IPS DF 6.9 (cell line): ENCODE results near the gene AMD1.

ENCODE experiments used
- DNase-seq: peaks from one replicate; pipeline ENCODE4 v3.0.0-alpha.2; 2013; ENCODE audit warnings: low read depth, low spot score
- H3K27ac ChIP-seq: one replicate; pipeline ENCODE4 v1.5.1; 2013; ENCODE audit warnings: low read length, control low read depth
- H3K27me3 ChIP-seq: 2 replicates; pipeline ENCODE4 v1.6.1; 2013; ENCODE audit warnings: mild to moderate bottlenecking, low read length; ENCODE audit not compliant: control insufficient read depth, insufficient read depth
- H3K36me3 ChIP-seq: 2 replicates; pipeline ENCODE4 v1.6.1; 2013; ENCODE audit warnings: low read length; ENCODE audit not compliant: control insufficient read depth, insufficient read depth
- H3K4me1 ChIP-seq: 2 replicates; pipeline ENCODE4 v1.6.1; 2013; ENCODE audit warnings: low read length; ENCODE audit not compliant: control insufficient read depth, insufficient read depth
- H3K4me3 ChIP-seq: 2 replicates; pipeline ENCODE4 v1.5.1; 2013; ENCODE audit warnings: mild to moderate bottlenecking, low read length
- H3K9me3 ChIP-seq: 2 replicates; pipeline ENCODE4 v1.6.1; 2013; ENCODE audit warnings: low read length, inconsistent platforms; ENCODE audit not compliant: control insufficient read depth, insufficient read depth
- WGBS: extraction: QIAGEN DNeasy Blood & Tissue Kit; methylation state at CpG from one replicate; pipeline ENCODE4 v1.1.7; 2013; ENCODE audit warnings: mixed read lengths, missing lambda C conversion rate; ENCODE audit not compliant: insufficient read length, insufficient coverage; 5-methylcytosine and 5-hydroxymethylcytosine counted together

Gene AMD1

DNA sequence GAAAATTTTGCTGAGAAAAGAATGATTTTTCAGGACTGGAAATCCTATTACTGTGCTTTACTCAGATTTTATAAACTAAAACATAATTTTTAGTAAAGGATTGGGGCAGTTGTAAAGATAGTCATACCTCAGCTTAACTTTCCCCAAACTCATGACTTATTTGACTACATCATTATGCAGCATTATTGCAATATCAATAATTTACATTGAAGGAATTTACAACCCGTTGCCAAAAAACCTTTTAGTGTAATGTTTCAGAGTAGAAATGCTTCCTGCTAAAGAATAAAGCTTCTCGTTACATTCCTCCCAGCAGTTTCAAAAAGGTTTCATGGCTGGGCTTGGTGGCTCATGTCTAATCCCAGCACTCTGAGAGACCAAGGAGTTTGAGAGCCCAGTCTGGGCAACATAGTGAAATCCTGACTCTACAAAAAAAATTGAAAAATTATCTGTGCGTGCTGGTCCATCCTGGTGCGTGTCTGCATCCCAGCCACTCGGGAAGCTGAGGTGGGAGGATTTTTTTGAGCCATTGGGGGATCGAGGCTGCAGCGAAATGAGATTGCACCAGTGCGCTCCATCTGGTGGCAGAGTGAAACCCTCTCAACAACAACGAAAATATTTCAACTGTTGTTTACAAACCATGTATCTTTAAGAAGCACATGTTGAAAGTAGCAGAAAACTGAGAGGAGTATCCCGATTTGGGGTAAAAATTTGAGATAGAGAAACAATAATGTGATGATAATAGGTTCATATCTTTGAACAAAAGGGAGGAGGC, 4.4 kb downstream of the AMD1 start:
- no peak for DNase-seq
- no peak overlapping the region for H3K4me3 ChIP-seq
- no peak overlapping the region for H3K27ac ChIP-seq
- H3K4me1 ChIP-seq: no peaks in the 10 kb centered on the region
- H3K36me3 ChIP-seq: no peaks in the 10 kb centered on the region
- WGBS: no CpG with 5 or more reads among the region's 10 CpGs
- H3K27me3 ChIP-seq: no peaks in the 10 kb centered on the region
- no peaks in the 10 kb centered on the region for H3K9me3 ChIP-seq

DNA sequence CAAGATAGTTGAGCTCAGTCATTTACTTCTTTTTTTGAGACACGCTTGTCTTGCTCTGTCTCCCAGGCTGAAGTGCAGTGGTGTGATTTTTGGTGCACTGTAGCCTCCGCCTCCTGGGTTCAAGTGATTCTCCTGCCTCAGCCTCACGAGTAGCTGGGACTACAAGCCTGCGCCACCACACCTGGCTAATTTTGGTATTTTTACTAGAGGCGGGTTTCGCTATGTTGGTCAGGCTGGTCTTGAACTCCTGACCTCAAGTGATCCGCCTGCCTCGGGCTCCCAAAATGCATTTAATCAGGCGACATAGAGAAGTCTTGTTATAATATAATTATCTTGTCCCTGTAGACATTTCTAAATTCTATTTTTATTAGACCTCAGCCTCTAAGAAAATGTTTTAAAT, 6.1 kb downstream of the AMD1 start:
- H3K4me3 ChIP-seq: no peak overlapping the region
- WGBS: no CpG with 5 or more reads among the region's 9 CpGs
- H3K27ac ChIP-seq: no peak overlapping the region

DNA sequence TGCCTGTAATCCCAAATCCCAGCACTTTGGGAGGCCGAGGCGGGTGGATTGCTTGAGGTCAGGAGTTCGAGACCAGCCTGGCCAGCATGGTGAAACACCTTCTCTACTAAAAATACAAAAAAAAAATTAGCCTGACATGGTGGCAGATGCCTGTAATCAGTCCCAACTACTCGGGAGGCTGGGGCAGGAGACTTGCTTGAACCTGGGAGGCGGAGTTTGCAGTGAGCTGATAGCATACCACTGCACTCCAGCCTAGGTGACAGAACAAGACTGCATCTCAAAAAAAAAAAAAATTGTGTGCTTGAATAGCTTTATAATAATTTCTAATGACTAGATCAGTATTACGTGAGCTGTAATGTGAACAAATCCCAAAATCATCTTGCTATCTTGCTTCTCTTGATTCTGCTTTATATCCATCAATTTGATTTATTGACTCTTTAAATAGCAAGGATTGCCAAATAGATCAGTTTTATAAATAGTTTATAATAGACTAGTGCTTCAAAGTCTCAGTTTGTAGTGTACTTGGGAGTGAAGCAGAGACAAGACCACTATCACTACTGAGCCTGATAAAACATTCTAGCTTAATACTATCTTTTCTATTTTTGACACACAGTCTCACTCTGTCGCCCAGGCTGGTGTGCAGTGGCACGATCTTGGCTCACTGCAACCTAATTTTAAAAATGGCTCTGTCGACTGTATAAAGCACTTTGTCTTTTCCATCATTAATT, 7.1 kb downstream of the AMD1 start:
- H3K4me3 ChIP-seq: no peak overlapping the region
- no peaks in the 10 kb centered on the region for H3K9me3 ChIP-seq
- H3K4me1 ChIP-seq: no peaks in the 10 kb centered on the region
- H3K36me3 ChIP-seq: no peaks in the 10 kb centered on the region
- no peak overlapping the region for H3K27ac ChIP-seq
- no peak for DNase-seq
- no CpG with 5 or more reads among the region's 9 CpGs for WGBS
- no peaks in the 10 kb centered on the region for H3K27me3 ChIP-seq

More for the DNA sequence above, 6.1 kb downstream of the AMD1 start:
- Histone ChIP-seq H3K36me3 (no peaks in the 10 kb centered on the region), H3K4me1 (no peaks in the 10 kb centered on the region), H3K27me3 (no peaks in the 10 kb centered on the region), H3K9me3 (no peaks in the 10 kb centered on the region)
- no peak for DNase-seq

DNA sequence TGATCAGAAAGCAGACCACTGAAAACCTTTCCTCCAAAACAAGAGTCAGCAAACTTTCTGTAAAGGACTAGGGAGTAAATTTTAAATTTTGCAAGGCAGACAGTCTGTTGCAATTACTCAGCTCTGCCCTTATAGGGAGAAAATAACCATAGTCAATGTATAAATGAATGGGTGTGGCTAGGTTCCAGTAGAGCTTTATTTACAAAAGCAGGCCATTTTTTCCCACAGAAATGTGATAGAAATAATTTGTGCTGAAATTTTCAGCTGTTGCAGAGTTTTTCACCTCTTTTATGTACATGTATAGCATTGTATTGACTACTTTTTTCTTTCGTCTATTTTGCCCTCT, 7.7 kb downstream of the AMD1 start:
- no peaks in the 10 kb centered on the region for H3K4me1 ChIP-seq

DNA sequence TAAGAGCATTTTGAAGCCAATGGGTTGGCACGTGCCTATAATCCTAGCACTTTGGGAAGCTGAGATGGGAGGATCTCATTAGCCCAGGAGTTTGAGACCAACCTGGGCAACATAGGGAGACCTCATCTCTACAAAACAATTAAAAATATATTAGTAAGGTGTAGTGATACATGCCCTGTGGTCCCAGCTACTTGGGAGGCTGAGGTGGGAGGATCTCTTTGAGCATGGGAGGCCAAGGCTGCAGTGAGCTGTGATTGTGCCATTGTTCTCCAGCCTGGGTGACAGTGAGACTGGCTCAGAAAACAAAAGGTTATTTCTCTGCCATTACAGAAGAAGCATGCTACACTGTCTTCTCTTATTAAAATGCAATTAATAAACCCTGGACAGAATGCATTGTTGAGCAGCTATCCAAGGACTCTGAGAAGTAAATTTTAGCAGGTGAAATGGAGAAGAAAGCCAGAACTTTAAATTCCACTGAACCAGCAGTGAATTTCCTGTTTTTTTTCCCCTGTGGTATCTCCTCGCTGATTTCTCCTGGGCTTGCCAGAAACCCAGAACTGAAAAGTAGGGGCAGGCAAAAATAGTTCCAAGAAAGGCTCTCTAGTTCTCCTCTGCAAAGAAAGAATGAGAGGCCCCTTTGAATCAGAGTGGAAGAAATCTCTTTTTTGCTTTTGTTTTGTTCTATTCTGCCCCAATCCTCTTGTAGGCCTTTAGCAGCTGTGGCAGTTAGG, 8.4 kb downstream of the AMD1 start:
- no peaks in the 10 kb centered on the region for H3K27me3 ChIP-seq
- no CpG with 5 or more reads among the region's 2 CpGs for WGBS
- H3K4me3 ChIP-seq: no peak overlapping the region
- H3K9me3 ChIP-seq: no peaks in the 10 kb centered on the region
- no peaks in the 10 kb centered on the region for H3K4me1 ChIP-seq
- no peak overlapping the region for H3K27ac ChIP-seq
- H3K36me3 ChIP-seq: no peaks in the 10 kb centered on the region
- DNase-seq: no peak

More for the DNA sequence above, 7.7 kb downstream of the AMD1 start:
- DNase-seq: no peak
- Histone ChIP-seq H3K36me3 (no peaks in the 10 kb centered on the region), H3K27ac (no peak overlapping the region), H3K9me3 (no peaks in the 10 kb centered on the region), H3K4me3 (no peak overlapping the region), H3K27me3 (no peaks in the 10 kb centered on the region)
- no CpG with 5 or more reads among the region's 1 CpG for WGBS

GRCh38 chr6:110884321-110884720, 9.7 kb downstream of the AMD1 start:
- H3K27me3 ChIP-seq: no peaks in the 10 kb centered on the region
- no peaks in the 10 kb centered on the region for H3K9me3 ChIP-seq
- H3K36me3 ChIP-seq: no peaks in the 10 kb centered on the region
- no peak overlapping the region for H3K27ac ChIP-seq
- H3K4me1 ChIP-seq: no peaks in the 10 kb centered on the region
- no peak overlapping the region for H3K4me3 ChIP-seq
- no peak for DNase-seq
- WGBS: no CpG with 5 or more reads among the region's 3 CpGs

DNA sequence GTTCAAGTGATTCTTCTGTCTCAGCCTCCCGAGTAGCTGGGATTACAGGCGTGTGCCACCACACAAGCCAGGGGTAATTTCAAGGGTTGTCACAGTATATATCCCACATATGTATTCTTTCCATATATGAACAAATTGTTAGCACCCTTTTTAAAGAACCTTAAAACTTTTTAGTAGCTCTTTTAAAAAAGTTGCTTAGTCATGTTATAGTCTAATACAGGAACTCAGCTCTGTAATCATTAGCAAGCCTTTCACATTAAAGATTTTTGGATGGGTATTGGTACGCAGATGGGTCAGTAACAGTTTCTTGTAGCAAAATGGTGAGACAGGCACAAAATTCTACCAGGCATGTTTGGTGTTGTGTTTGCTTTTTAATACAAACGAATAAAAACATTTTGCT, 10.9 kb downstream of the AMD1 start:
- Histone ChIP-seq H3K27ac (no peak overlapping the region), H3K36me3 (peaks cover 5% of the 10 kb centered on the region; the same call in 1 of the 2 replicates), H3K9me3 (no peaks in the 10 kb centered on the region), H3K4me3 (no peak overlapping the region), H3K4me1 (no peaks in the 10 kb centered on the region), H3K27me3 (no peaks in the 10 kb centered on the region)
- WGBS: no CpG with 5 or more reads among the region's 4 CpGs
- no peak for DNase-seq

DNA sequence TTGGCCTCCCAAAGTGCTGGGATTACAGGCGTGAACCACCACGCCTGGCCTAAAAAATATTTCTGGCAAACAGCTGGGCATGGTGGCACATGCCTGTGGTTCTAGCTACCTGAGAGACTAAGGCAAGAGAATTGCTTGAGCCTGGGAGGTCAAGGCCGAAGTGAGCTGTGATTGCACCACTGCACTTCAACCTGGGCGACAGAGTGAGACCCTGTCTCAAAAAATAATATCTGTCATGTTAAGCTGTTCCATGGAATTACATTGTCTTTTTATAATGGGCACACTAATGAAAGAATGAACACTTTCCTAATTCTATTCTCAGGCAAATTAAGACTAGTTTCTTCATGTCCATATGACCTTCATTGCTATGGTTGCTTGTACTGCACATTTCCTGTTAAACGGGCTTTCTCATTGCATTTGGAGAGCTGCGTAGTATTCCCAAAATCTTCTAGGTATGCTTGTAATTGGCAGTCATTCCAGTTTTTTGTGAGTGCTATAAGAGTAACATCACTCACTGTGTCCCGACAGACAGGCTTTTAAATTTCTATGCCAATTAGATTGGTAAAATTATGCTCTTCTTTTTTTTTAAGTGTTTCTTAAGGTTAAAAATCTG, 12.1 kb downstream of the AMD1 start:
- WGBS: no CpG with 5 or more reads among the region's 7 CpGs
- no peaks in the 10 kb centered on the region for H3K27me3 ChIP-seq
- peaks cover 8% of the 10 kb centered on the region; the same call in 1 of the 2 replicates for H3K36me3 ChIP-seq
- H3K4me3 ChIP-seq: no peak overlapping the region
- H3K9me3 ChIP-seq: no peaks in the 10 kb centered on the region
- no peak for DNase-seq
- H3K4me1 ChIP-seq: no peaks in the 10 kb centered on the region
- no peak overlapping the region for H3K27ac ChIP-seq

- H3K27me3 ChIP-seq: no peaks in the 10 kb centered on the region
- H3K9me3 ChIP-seq: no peaks in the 10 kb centered on the region
- no peaks in the 10 kb centered on the region for H3K4me1 ChIP-seq
- H3K4me3 ChIP-seq: no peak overlapping the region
- no CpG with 5 or more reads among the region's 1 CpG for WGBS
- no peak overlapping the region for H3K27ac ChIP-seq
- no peak for DNase-seq
- H3K36me3 ChIP-seq: peaks cover 17% of the 10 kb centered on the region; the same call in 1 of the 2 replicates
Observed at GRCh38 chr6:110890288-110890687, 15.7 kb downstream of the AMD1 start.

- whole genome bisulfite sequencing: no CpG with 5 or more reads among the region's 4 CpGs
Observed at GRCh38 chr6:110895907-110896608, 21.5 kb downstream of the AMD1 start.

More at GRCh38 chr6:110895907-110896608, 21.5 kb downstream of the AMD1 start:
- Histone ChIP-seq H3K9me3 (no peaks in the 10 kb centered on the region), H3K36me3 (peaks cover 9% of the 10 kb centered on the region; the same call in 1 of the 2 replicates), H3K27me3 (no peaks in the 10 kb centered on the region), H3K27ac (no peak overlapping the region), H3K4me3 (no peak overlapping the region), H3K4me1 (no peaks in the 10 kb centered on the region)
- no peak for DNase-seq
